ENCODE data around the gene H2AZ2.

GRCh38 chr7:44849259-44849884 is 1.5 kb upstream of the H2AZ2 start:
- TF ChIP-seq CTCF (conservative IDR thresholded peaks at IDR 0.05) = no peak
- no peak for TF ChIP-seq EZH2 (IDR thresholded peaks at IDR 0.05; ENCODE audit: low read depth)

Data from PC-9 (cell line).